Measurements from ENCODE around the gene IQCF6. TPM values are rescaled to one million over a fixed set of nuclear protein-coding genes. Genes with fewer than 3 reads are reported as not detected.

IQCF6 gene
- polyA plus RNA-seq, 1 of the 3 experiments (the other 2 are of a cell fraction) = not detected

GRCh38 chr3:51792206-51792605, 13.2 kb upstream of the IQCF6 start:
- no peaks in the 10 kb centered on the region for H3K79me2 ChIP-seq (ENCODE audit: insufficient read depth)
- no peaks in the 10 kb centered on the region for H4K20me1 ChIP-seq (ENCODE audit: insufficient read depth)
- H2AFZ ChIP-seq (ENCODE audit: low read depth) = no peak overlapping the region
- H3K9ac ChIP-seq = no peak overlapping the region
- H3K27ac ChIP-seq (ENCODE audit: low read depth in 2 of 2, low read length in 1 of 2) = no peak overlapping the region
- no peak for DNase-seq
- H3K4me3 ChIP-seq (ENCODE audit: low read depth in 2 of 2, low read length in 1 of 2) = no peak overlapping the region
- H3K36me3 ChIP-seq (replicated peaks in 1 of 2; ENCODE audit: control insufficient read depth in 1 of 2, insufficient read depth in 2 of 2, low read length in 1 of 2) = no peaks in the 10 kb centered on the region
- TF ChIP-seq RXRA (IDR thresholded peaks at IDR 0.05; ENCODE audit: borderline replicate concordance, low read depth) (no peak), RCOR1 (IDR thresholded peaks at IDR 0.05; ENCODE audit: low read length) (no peak), USF1 (IDR thresholded peaks at IDR 0.05; ENCODE audit: borderline replicate concordance, low read depth) (no peak), NFIC (IDR thresholded peaks at IDR 0.05; ENCODE audit: borderline replicate concordance) (no peak), FOXJ3 (CRISPR knock-in tag; IDR thresholded peaks at IDR 0.05) (no peak), EP300 (IDR thresholded peaks at IDR 0.05; ENCODE audit: borderline replicate concordance in 1 of 2, low read depth in 1 of 2, low read length in 1 of 2) (no peak), EZH2phosphoT487 (IDR thresholded peaks at IDR 0.05; ENCODE audit: borderline replicate concordance, low read depth) (no peak), CTCF (IDR thresholded peaks at IDR 0.05) (no peak), RFX5 (IDR thresholded peaks at IDR 0.05; ENCODE audit: low read length) (no peak), NRF1 (IDR thresholded peaks at IDR 0.05; ENCODE audit: low read depth, low read length) (no peak), MEF2A (IDR thresholded peaks at IDR 0.05; ENCODE audit: borderline replicate concordance, low read depth) (no peak), TCF12 (IDR thresholded peaks at IDR 0.05) (no peak), TEAD4 (IDR thresholded peaks at IDR 0.05; ENCODE audit: borderline replicate concordance, insufficient read depth) (no peak), TAF1 (IDR thresholded peaks at IDR 0.05; ENCODE audit: borderline replicate concordance, low read depth, low read length) (no peak), YY1 (IDR thresholded peaks at IDR 0.05; ENCODE audit: low read depth) (no peak), POLR2AphosphoS5 (IDR thresholded peaks at IDR 0.05; ENCODE audit: low read depth, low read length) (no peak), SIN3A (IDR thresholded peaks at IDR 0.05; ENCODE audit: borderline replicate concordance, low read depth, low read length) (no peak)
- no peaks in the 10 kb centered on the region; the same call in 1 of the 2 replicates for H3K27me3 ChIP-seq (ENCODE audit: insufficient read depth)
- WGBS (ENCODE audit: low lambda C conversion rate) = 66% methylated on average over 7 of the region's 7 CpGs
- H3F3A ChIP-seq (replicated peaks; ENCODE audit: insufficient read depth) = no peaks in the 10 kb centered on the region
- no peak overlapping the region for H3K4me2 ChIP-seq
- CTCF ChIA-PET = interaction anchor here (0.6 to 2.2 kb wide), 4 partner anchors 8 to 110 kb away, joined by 3 to 15 read pairs (median 4); no protein-coding TSS in a partner anchor
- H3K4me1 ChIP-seq (ENCODE audit: control insufficient read depth in 1 of 2, insufficient read depth in 2 of 2, low read depth in 1 of 2, low read length in 1 of 2) = no peaks in the 10 kb centered on the region
- H3K9me2 ChIP-seq = no peaks in the 10 kb centered on the region
- no peaks in the 10 kb centered on the region for H3K9me3 ChIP-seq
- POLR2A ChIA-PET = no interaction called here

- Histone ChIP-seq H3K9ac (no peak overlapping the region), H3K9me2 (no peaks in the 10 kb centered on the region), H3K9me3 (no peaks in the 10 kb centered on the region), H3K4me3 (ENCODE audit: low read depth in 2 of 2, low read length in 1 of 2) (no peak overlapping the region), H3K4me1 (ENCODE audit: control insufficient read depth in 1 of 2, insufficient read depth in 2 of 2, low read depth in 1 of 2, low read length in 1 of 2) (no peaks in the 10 kb centered on the region), H3K27ac (ENCODE audit: low read depth in 2 of 2, low read length in 1 of 2) (no peak overlapping the region), H3K36me3 (replicated peaks in 1 of 2; ENCODE audit: control insufficient read depth in 1 of 2, insufficient read depth in 2 of 2, low read length in 1 of 2) (no peaks in the 10 kb centered on the region), H3F3A (replicated peaks; ENCODE audit: insufficient read depth) (no peaks in the 10 kb centered on the region), H3K4me2 (no peak overlapping the region), H3K27me3 (ENCODE audit: insufficient read depth) (no peaks in the 10 kb centered on the region), H4K20me1 (ENCODE audit: insufficient read depth) (no peaks in the 10 kb centered on the region), H2AFZ (ENCODE audit: low read depth) (no peak overlapping the region), H3K79me2 (ENCODE audit: insufficient read depth) (no peaks in the 10 kb centered on the region)
- DNase-seq = no peak
- WGBS (ENCODE audit: low lambda C conversion rate) = 43% methylated on average over 1 of the region's 1 CpG
- ChIA-PET CTCF (interaction anchor here (1.3 to 2.2 kb wide), 2 partner anchors 11 to 70 kb away, joined by 3 to 9 read pairs; no protein-coding TSS in a partner anchor), POLR2A (no interaction called here)
- TF ChIP-seq EZH2phosphoT487 (IDR thresholded peaks at IDR 0.05; ENCODE audit: borderline replicate concordance, low read depth) (no peak), GATA2 (CRISPR knock-in tag; IDR thresholded peaks at IDR 0.05) (no peak), TCF12 (IDR thresholded peaks at IDR 0.05) (no peak), RCOR1 (IDR thresholded peaks at IDR 0.05; ENCODE audit: low read length) (no peak), SIN3A (IDR thresholded peaks at IDR 0.05; ENCODE audit: borderline replicate concordance, low read depth, low read length) (no peak), GABPA (IDR thresholded peaks at IDR 0.05; ENCODE audit: low read depth) (no peak), CHD2 (IDR thresholded peaks at IDR 0.05; ENCODE audit: low read length, partially characterized antibody) (no peak), YY1 (IDR thresholded peaks at IDR 0.05; ENCODE audit: low read depth) (no peak), MAX (IDR thresholded peaks at IDR 0.05; ENCODE audit: low read depth) (no peak), REST (IDR thresholded peaks at IDR 0.05; ENCODE audit: low read depth, low read length) (no peak)
Observed at GRCh38 chr3:51789437-51789836, 10.4 kb upstream of the IQCF6 start.
